HG02571 (cell line): ENCODE results near the gene FLT3LG.
"Not testable (repeated sequence)": the region's sequence is repeated elsewhere in the genome, so short reads cannot be mapped to it uniquely, and the experiment has no call there.

Experiments
- ATAC-seq: cut with Tn5 transposase; IDR thresholded peaks from one replicate; pipeline ENCODE4 v1.9.1; 2021; ENCODE audit warnings: mild to moderate bottlenecking, moderate library complexity; ENCODE audit not compliant: unreplicated experiment

The FLT3LG gene

GRCh38 chr19:49461130-49461529 lies 12.9 kb upstream of the FLT3LG start:
- not testable (repeated sequence) for ATAC-seq

- no peak for ATAC-seq
Measured at GRCh38 chr19:49461656-49462055, 12.4 kb upstream of the FLT3LG start.

GRCh38 chr19:49462492-49462891 lies 11.5 kb upstream of the FLT3LG start:
- ATAC-seq: no peak

GRCh38 chr19:49463960-49464740 lies 9.9 kb upstream of the FLT3LG start:
- ATAC-seq: no peak

- no peak for ATAC-seq
Measured at GRCh38 chr19:49465371-49465770, 8.6 kb upstream of the FLT3LG start.

GRCh38 chr19:49468199-49468598 lies 5.8 kb upstream of the FLT3LG start:
- ATAC-seq: no peak

GRCh38 chr19:49468746-49469447 lies 5.1 kb upstream of the FLT3LG start:
- no peak for ATAC-seq

- peak; percentile 41 for ATAC-seq
Measured at GRCh38 chr19:49469828-49470614, 4.0 kb upstream of the FLT3LG start.

- ATAC-seq: no peak
Measured at GRCh38 chr19:49470615-49470978, 3.4 kb upstream of the FLT3LG start.

GRCh38 chr19:49472936-49473335 lies 1.1 kb upstream of the FLT3LG start:
- ATAC-seq: no peak

GRCh38 chr19:49473501-49473867 lies 531 bp upstream of the FLT3LG start:
- not testable (repeated sequence) for ATAC-seq

GRCh38 chr19:49474542-49474924 lies 518 bp downstream of the FLT3LG start:
- no peak for ATAC-seq

- ATAC-seq: no peak
Measured at GRCh38 chr19:49475191-49475917, 1.3 kb downstream of the FLT3LG start.

- ATAC-seq: no peak
Measured at GRCh38 chr19:49475995-49476880, 2.2 kb downstream of the FLT3LG start.

GRCh38 chr19:49479975-49480628 lies 6.1 kb downstream of the FLT3LG start:
- ATAC-seq: no peak

GRCh38 chr19:49481020-49481683 lies 7.1 kb downstream of the FLT3LG start:
- no peak for ATAC-seq

GRCh38 chr19:49486232-49486631 lies 12.2 kb downstream of the FLT3LG start:
- no peak for ATAC-seq

- no peak for ATAC-seq
Measured at GRCh38 chr19:49486710-49487276, 12.8 kb downstream of the FLT3LG start.
